Measurements from ENCODE around the gene LRRC26. TPM values are rescaled to one million over a fixed set of nuclear protein-coding genes. Genes with fewer than 3 reads are reported as not detected.
"Not testable (repeated sequence)": the region's sequence is repeated elsewhere in the genome, so short reads cannot be mapped to it uniquely, and the experiment has no call there.

Gene LRRC26
- total RNA-seq, 2 donors from 2014 or later = not detected

DNA sequence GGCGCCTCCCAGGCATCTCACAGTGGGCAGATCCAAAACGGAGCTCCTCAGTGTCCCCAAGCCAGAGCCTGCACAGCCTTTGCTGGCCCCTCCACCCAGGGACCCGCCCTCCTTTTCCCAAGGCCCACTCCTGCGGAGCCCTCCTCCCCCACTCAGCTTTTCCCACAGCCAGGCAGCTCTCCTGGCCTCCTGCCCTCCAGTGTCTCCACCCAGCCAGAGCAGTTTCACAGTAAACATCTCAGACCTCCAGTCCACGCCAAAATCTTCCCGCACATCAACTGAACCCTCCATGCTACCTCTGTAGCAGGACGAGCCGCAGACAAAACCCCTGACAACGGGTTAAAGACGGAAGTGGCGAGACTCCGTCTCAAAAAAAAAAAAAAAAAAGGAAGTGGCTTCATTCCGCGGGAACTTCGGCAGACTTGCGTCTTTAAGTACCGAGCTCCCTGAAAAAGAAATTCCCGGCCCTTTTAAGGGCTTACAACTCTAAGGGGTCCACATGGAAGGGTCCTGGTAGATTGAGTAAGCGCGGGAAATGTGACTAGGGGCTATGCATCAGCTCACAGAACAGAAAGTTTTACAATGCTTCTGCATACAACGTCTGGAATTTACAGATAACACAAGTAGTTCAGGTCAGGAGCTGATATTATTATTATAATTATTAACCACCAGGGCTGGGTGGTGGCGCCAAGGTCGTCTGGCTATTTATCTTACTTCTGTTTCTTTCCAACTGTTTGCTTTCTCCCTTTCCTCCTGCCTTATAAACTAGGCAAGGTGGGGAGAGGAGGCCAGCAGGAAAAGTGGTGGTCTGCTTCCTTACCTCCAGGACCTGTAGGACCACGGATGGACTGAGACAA is 42.3 kb downstream of the LRRC26 start:
- Histone ChIP-seq H3K27me3 (replicated peaks; ENCODE audit: insufficient read depth) (no peaks in the 10 kb centered on the region), H3K4me1 (ENCODE audit: control insufficient read depth in 1 of 2, low read depth in 2 of 2) (peaks cover 18 to 33% of the 10 kb centered on the region in 2 donors), H3K27ac (peak overlapping the region; percentile 3 to 47), H3K9me3 (peaks cover 6% of the 10 kb centered on the region), H3K36me3 (no peaks in the 10 kb centered on the region), H3K4me3 (peak overlapping the region; percentile 89)
- TF ChIP-seq, protein P1, sequence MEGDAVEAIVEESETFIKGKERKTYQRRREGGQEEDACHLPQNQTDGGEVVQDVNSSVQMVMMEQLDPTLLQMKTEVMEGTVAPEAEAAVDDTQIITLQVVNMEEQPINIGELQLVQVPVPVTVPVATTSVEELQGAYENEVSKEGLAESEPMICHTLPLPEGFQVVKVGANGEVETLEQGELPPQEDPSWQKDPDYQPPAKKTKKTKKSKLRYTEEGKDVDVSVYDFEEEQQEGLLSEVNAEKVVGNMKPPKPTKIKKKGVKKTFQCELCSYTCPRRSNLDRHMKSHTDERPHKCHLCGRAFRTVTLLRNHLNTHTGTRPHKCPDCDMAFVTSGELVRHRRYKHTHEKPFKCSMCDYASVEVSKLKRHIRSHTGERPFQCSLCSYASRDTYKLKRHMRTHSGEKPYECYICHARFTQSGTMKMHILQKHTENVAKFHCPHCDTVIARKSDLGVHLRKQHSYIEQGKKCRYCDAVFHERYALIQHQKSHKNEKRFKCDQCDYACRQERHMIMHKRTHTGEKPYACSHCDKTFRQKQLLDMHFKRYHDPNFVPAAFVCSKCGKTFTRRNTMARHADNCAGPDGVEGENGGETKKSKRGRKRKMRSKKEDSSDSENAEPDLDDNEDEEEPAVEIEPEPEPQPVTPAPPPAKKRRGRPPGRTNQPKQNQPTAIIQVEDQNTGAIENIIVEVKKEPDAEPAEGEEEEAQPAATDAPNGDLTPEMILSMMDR (IDR thresholded peaks at IDR 0.05) = no peak
- DNase-seq (ENCODE audit: low spot score) (no peak), ATAC-seq (ENCODE audit: insufficient number of reproducible peaks, low FRiP score, low read depth) (no peak)

- peaks cover 6% of the 10 kb centered on the region for H3K9me3 ChIP-seq
- H3K36me3 ChIP-seq = no peaks in the 10 kb centered on the region
- TF ChIP-seq, protein P1 (IDR thresholded peaks at IDR 0.05) = no peak
- peaks cover 18 to 33% of the 10 kb centered on the region in 2 donors for H3K4me1 ChIP-seq (ENCODE audit: control insufficient read depth in 1 of 2, low read depth in 2 of 2)
- peak overlapping the region; percentile 89 for H3K4me3 ChIP-seq
- H3K27ac ChIP-seq = peak overlapping the region in 1 of 2 donors; percentile 47
- ATAC-seq (ENCODE audit: insufficient number of reproducible peaks, low FRiP score, low read depth) = no peak
- no peaks in the 10 kb centered on the region for H3K27me3 ChIP-seq (replicated peaks; ENCODE audit: insufficient read depth)
- no peak for DNase-seq (ENCODE audit: low spot score)
These were observed 43.1 kb downstream of the LRRC26 start for GRCh38 chr9:137126786-137127185.

DNA sequence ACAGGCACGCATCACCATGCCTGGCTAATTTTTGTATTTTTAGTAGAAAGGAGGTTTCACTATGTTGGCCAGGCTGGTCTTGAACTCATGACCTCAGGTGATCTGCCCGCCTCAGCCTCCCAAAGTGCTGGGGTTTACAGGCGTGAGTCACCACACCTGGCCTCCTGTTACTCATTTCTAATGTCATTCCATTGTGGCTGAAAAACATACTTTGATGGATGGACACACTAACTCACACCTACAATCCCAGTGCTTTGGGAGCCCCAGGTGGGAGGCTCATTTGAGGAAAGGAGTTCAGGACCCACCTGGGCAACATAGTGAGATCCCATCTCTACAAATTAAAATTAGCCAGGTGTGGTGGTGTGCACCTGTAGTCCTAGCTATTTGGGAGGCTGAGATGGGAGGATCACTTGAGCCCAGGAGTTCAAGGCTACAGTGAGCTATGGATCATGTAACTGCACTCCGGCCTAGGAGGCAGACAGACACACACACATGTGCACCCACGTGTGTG is 45.8 kb downstream of the LRRC26 start:
- peaks cover 18 to 23% of the 10 kb centered on the region in 2 donors for H3K4me1 ChIP-seq (ENCODE audit: control insufficient read depth in 1 of 2, low read depth in 2 of 2)
- not testable (repeated sequence) for H3K27ac ChIP-seq; H3K36me3 ChIP-seq; H3K4me3 ChIP-seq; DNase-seq (ENCODE audit: low spot score); ATAC-seq (ENCODE audit: insufficient number of reproducible peaks, low FRiP score, low read depth); H3K9me3 ChIP-seq; H3K27me3 ChIP-seq (replicated peaks; ENCODE audit: insufficient read depth)

DNA sequence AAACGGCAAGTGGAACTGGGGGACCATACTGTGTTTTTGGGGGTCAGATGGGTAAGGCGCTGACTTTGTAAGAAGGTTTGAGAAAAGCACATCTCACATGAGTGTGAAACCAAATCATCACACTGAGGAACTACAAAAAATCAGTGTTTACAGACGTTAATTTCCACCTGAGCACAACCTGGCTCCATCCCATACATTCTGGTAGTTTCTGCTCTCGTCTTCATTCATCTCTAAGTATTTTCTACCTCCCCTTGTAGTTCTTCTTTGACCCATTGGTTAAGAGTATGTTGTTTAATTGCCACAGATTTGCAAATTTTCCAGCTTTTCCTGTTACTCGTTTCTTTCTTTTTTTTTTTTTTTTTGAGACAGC is 46.4 kb downstream of the LRRC26 start:
- TF ChIP-seq, protein P1 (IDR thresholded peaks at IDR 0.05) = no peak
- no peak for DNase-seq (ENCODE audit: low spot score)
- H3K4me3 ChIP-seq = no peak overlapping the region
- no peaks in the 10 kb centered on the region for H3K36me3 ChIP-seq
- H3K9me3 ChIP-seq = no peaks in the 10 kb centered on the region
- peaks cover 14 to 17% of the 10 kb centered on the region in 2 donors for H3K4me1 ChIP-seq (ENCODE audit: control insufficient read depth in 1 of 2, low read depth in 2 of 2)
- no peaks in the 10 kb centered on the region for H3K27me3 ChIP-seq (replicated peaks; ENCODE audit: insufficient read depth)
- ATAC-seq (ENCODE audit: insufficient number of reproducible peaks, low FRiP score, low read depth) = no peak
- no peak overlapping the region for H3K27ac ChIP-seq

GRCh38 chr9:137122796-137123467 is 46.9 kb downstream of the LRRC26 start:
- H3K9me3 ChIP-seq; H3K27me3 ChIP-seq (replicated peaks; ENCODE audit: insufficient read depth); ATAC-seq (ENCODE audit: insufficient number of reproducible peaks, low FRiP score, low read depth); H3K4me3 ChIP-seq; H3K36me3 ChIP-seq; H3K27ac ChIP-seq; DNase-seq (ENCODE audit: low spot score): not testable (repeated sequence)
- peaks cover 9 to 12% of the 10 kb centered on the region in 2 donors for H3K4me1 ChIP-seq (ENCODE audit: control insufficient read depth in 1 of 2, low read depth in 2 of 2)

DNA sequence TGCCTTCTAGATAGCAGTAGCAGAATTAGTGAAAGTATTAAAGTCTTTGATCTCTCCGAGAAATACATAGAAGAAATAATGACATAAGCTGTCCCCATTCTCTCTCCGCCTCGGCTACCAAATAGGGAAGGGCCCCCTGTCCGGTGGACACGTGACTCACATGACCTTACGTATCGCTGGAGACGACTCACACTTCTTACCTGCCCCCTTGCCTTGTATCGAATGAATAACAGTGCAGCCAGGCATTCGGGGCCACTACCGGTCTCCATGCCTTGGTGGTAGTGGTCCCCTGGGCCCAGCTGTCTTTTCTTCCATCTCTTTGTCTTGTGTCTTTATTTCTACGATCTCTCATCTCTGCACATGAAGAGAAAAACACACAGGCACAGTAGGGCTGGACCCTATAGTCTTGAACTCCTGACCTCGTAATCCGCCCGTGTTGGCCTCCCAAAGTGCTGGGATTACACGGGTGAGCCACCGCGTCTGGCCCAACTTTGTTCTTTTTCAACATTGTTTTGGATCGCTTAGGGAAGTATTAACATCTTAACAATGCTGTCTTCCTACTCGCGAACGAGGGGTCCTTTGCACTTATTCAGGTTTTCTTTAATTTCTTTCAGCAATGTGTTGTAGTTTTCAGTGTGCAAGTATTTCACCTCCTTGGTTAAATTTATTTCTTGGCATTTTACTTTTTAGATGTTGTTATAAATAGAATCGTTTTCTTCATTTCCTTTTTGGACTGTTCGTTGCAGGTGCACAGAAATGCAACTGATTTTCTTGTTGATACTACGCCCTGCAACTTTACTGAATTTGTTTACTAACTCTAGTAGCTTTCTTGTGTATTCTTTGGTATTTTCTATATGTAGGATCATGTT is 47.7 kb downstream of the LRRC26 start:
- DNase-seq (ENCODE audit: low spot score); H3K4me1 ChIP-seq (ENCODE audit: control insufficient read depth in 1 of 2, low read depth in 2 of 2); ATAC-seq (ENCODE audit: insufficient number of reproducible peaks, low FRiP score, low read depth); H3K36me3 ChIP-seq; H3K4me3 ChIP-seq; H3K27ac ChIP-seq; H3K27me3 ChIP-seq (replicated peaks; ENCODE audit: insufficient read depth); H3K9me3 ChIP-seq: not testable (repeated sequence)

Other genes starting within 250 kb of the LRRC26 start
- 100 to 1,000 TPM; 176 to 383 TPM for gene FBXW5, start 225.3 kb downstream of the LRRC26 start, total RNA-seq
- not detected for gene C8G, start 224.8 kb downstream of the LRRC26 start, total RNA-seq
- gene LCN12, start 217.8 kb downstream of the LRRC26 start, total RNA-seq = under 1 TPM in 1 of 2 donors, not detected in 1; 0.27 TPM
- gene PTGDS, start 192.5 kb downstream of the LRRC26 start, total RNA-seq = 10 to 100 TPM; 66.1 to 89.5 TPM
- gene LCNL1, start 187.1 kb downstream of the LRRC26 start, total RNA-seq = not detected
- gene PAXX, start 177.6 kb downstream of the LRRC26 start, total RNA-seq = 10 to 100 TPM; 49.9 to 57.3 TPM
- 1 to 10 TPM; 1.4 to 8.7 TPM for gene CLIC3, start 173.5 kb downstream of the LRRC26 start, total RNA-seq
- 10 to 100 TPM; 37.2 to 60.5 TPM for gene ABCA2, start 141.8 kb downstream of the LRRC26 start, total RNA-seq
- not detected for gene FUT7, start 138.0 kb downstream of the LRRC26 start, total RNA-seq
- gene NPDC1, start 123.9 kb downstream of the LRRC26 start, total RNA-seq = 10 to 100 TPM; 71.5 to 95.8 TPM
- gene ENTPD2, start 116.0 kb downstream of the LRRC26 start, total RNA-seq = under 1 TPM; 0.92 to 0.95 TPM
- gene SAPCD2, start 99.5 kb downstream of the LRRC26 start, total RNA-seq = under 1 TPM; 0.41 to 0.92 TPM
- 10 to 100 TPM in 1 of 2 donors, 1 to 10 TPM in 1; 9.6 to 11.4 TPM for gene UAP1L1, start 92.5 kb downstream of the LRRC26 start, total RNA-seq
- gene MAN1B1, start 83.1 kb downstream of the LRRC26 start, total RNA-seq = 10 to 100 TPM; 32.9 to 52.9 TPM
- 100 to 1,000 TPM; 100 to 148 TPM for gene DPP7, start 55.3 kb downstream of the LRRC26 start, total RNA-seq
- gene GRIN1, start 30.9 kb downstream of the LRRC26 start, total RNA-seq = not detected
- gene TMEM210, start 2.0 kb upstream of the LRRC26 start, total RNA-seq = not detected
- gene ANAPC2, start 18.5 kb upstream of the LRRC26 start, total RNA-seq = 10 to 100 TPM; 25.2 to 43.0 TPM
- 10 to 100 TPM; 40.6 to 67.1 TPM for gene SSNA1, start 18.6 kb upstream of the LRRC26 start, total RNA-seq
- 1 to 10 TPM; 4.7 to 5.6 TPM for gene TPRN, start 30.7 kb upstream of the LRRC26 start, total RNA-seq
- gene TMEM203, start 35.6 kb upstream of the LRRC26 start, total RNA-seq = 10 to 100 TPM; 12.0 to 35.2 TPM
- gene NDOR1, start 35.6 kb upstream of the LRRC26 start, total RNA-seq = 10 to 100 TPM; 13.3 to 17.7 TPM
- 1 to 10 TPM in 1 of 2 donors, not detected in 1; 3.7 TPM for gene RNF208, start 52.2 kb upstream of the LRRC26 start, total RNA-seq
- gene CYSRT1, start 55.1 kb upstream of the LRRC26 start, total RNA-seq = not detected
- gene RNF224, start 57.5 kb upstream of the LRRC26 start, total RNA-seq = not detected
- gene SLC34A3, start 60.9 kb upstream of the LRRC26 start, total RNA-seq = under 1 TPM in 1 of 2 donors, not detected in 1; 0.54 TPM
- gene TUBB4B, start 71.2 kb upstream of the LRRC26 start, total RNA-seq = 100 to 1,000 TPM; 172 to 193 TPM
- gene STPG3, start 81.2 kb upstream of the LRRC26 start, total RNA-seq = not detected
- 10 to 100 TPM; 37.2 to 40.6 TPM for gene NELFB, start 85.3 kb upstream of the LRRC26 start, total RNA-seq
- 10 to 100 TPM; 26.4 to 43.5 TPM for gene TOR4A, start 107.7 kb upstream of the LRRC26 start, total RNA-seq
- gene NRARP, start 132.2 kb upstream of the LRRC26 start, total RNA-seq = 10 to 100 TPM in 1 of 2 donors, 1 to 10 TPM in 1; 8.5 to 16.9 TPM

Data from thoracic aorta (tissue), 2 donors.